Right atrium auricular region (tissue), 2 donors: ENCODE measurements around the gene KLHDC3. TPM values are rescaled to one million over a fixed set of nuclear protein-coding genes. Genes with fewer than 3 reads are reported as not detected.

ENCODE experiments used
- DNase-seq: peaks from one replicate; pipeline ENCODE4 v3.0.0-alpha.2; 2019; ENCODE audit warnings: low spot score
- H3K27ac ChIP-seq, 2 donors: fragments of 200-600 bp; sonication (generic); 1 replicate in 1 of 2; 2 replicates in 1 of 2; pipeline ENCODE4 v1.5.1; 2016 to 2019
- H3K27me3 ChIP-seq, 2 donors: fragments of 200-600 bp; sonication (generic); one replicate each; pipeline versions ENCODE4 v1.5.1 to v1.6.0; 2017 to 2019
- H3K36me3 ChIP-seq: fragments of 200-600 bp; sonication (generic); one replicate; pipeline ENCODE4 v1.5.1; 2016
- H3K4me1 ChIP-seq, 2 donors: fragments of 200-600 bp; sonication (generic); one replicate each; pipeline versions ENCODE4 v1.5.1 to v1.6.0; 2017 to 2019
- H3K4me3 ChIP-seq, 2 donors: fragments of 200-600 bp; sonication (generic); 1 replicate in 1 of 2; 2 replicates in 1 of 2; pipeline ENCODE4 v1.5.1; 2017 to 2019; ENCODE audit warnings: mild to moderate bottlenecking in 1 of 2, moderate library complexity in 1 of 2
- H3K9me3 ChIP-seq, 2 donors: fragments of 200-600 bp; sonication (generic); one replicate each; pipeline ENCODE4 v1.5.1; 2019
- CTCF ChIP-seq, 2 donors: fragments of 200-600 bp; sonication (generic); IDR thresholded peaks; one replicate each; pipeline ENCODE4 v1.5.1; 2019; ENCODE audit warnings: antibody characterized with exemption in 2 of 2
- total RNA-seq, 2 donors: library from RNA; depleted of rRNA; stranded (reverse); fragments of >200 nt; gene quantifications; one replicate each; pipeline ENCODE4 v1.1.0, GENCODE V29; 2016

KLHDC3 gene
- total RNA-seq, 2 donors from 2014 or later = 122 to 153 TPM

DNA sequence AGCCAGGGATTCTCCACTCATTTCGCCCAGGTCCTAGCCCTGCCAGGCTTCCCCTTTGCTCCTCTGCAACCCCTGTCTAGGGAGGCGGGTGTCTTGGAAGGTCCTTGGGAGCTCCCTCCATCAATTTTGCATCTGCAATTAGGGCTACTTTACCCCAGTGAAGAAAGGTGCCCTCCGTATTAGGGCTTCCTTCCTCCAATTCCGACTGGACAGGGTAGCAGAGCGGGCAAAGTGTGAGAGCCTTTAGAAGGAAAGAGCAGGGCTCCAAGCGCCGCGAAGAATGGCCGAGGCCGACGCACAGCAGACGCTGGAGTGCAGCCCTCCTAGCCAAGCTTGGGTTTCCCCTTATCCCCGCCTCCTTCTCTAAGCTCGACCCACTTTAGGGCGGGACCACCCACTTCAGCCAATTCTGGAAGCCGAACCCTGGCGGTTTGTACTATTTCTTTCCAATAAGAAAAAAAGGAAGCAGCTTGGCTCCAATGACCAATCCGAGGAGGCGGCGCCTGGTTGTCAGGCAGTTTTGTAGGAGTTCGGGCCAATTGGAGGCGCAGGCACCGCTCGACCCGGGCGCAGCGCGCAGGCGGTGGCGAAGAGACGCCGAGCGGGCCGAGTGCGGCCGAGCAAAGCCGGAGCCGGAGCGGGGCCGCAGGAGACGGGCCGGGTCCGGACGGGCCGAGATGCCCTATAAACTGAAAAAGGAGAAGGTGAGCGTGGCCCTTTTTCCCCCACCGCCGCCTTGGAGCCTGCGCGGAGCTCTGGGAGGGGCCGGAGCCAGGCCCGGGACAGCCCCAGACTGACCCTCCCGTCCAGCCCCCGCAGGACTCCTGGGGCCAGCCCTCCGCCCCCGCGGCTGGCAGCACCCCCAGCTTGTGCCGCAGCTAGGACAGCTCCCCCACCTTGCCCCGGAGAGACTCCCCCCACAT, 29.8 kb upstream of the KLHDC3 start, which contains the start of gene PPP2R5D:
TSS of gene PPP2R5D (plus strand) at position 570 of the 923 bp plus-strand sequence. CDS start at position 678, 108 bp downstream.
- Histone ChIP-seq H3K4me1 (peaks cover 0 to 58% of the 10 kb centered on the region in 2 donors), H3K36me3 (peaks cover under 1% of the 10 kb centered on the region), H3K4me3 (peak within 1 kb of the TSS; percentile 67 to 95), H3K27me3 (no peaks in the 10 kb centered on the region), H3K9me3 (no peaks in the 10 kb centered on the region), H3K27ac (peak within 1 kb of the TSS; percentile 78 to 87)
- TF ChIP-seq CTCF (IDR thresholded peaks at IDR 0.05) = no peak
- DNase-seq = peak; percentile 99

DNA sequence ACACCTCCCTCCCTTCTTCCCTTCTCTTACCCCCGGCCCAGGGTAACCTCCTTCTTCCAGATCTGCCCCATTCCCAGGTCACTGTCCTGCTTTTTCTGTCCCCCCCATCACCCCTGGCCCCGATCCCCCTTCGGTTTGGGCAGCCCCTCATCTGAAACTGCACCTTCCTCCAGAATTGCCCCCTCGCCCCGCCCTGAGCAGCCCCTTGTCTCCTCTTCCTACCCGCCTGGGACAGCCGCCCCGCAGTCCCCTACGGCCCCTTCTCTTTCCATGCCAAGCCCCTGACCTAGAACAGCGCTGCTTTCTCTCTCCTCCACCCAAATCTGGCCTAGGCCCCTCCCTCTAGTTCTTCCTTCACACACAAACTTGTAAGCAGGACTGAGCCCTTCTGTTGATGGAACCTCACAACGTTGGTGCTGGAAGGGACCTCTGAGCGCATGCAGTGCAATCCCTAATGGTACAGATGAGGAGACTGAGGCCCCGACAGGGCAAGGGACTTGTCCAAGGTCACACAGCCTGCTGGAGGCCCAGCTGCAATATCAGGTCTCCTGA, 29.0 kb upstream of the KLHDC3 start:
- no peak for DNase-seq
- TF ChIP-seq CTCF (IDR thresholded peaks at IDR 0.05) = no peak
- H3K27me3 ChIP-seq = no peaks in the 10 kb centered on the region
- H3K9me3 ChIP-seq = no peaks in the 10 kb centered on the region
- peaks cover 0 to 52% of the 10 kb centered on the region in 2 donors for H3K4me1 ChIP-seq
- H3K36me3 ChIP-seq = peaks cover 8% of the 10 kb centered on the region
- peak overlapping the region; percentile 67 to 95 for H3K4me3 ChIP-seq
- peak overlapping the region; percentile 78 to 87 for H3K27ac ChIP-seq

- no peak for DNase-seq
- Histone ChIP-seq H3K27me3 (no peaks in the 10 kb centered on the region), H3K27ac (no peak overlapping the region), H3K36me3 (peaks cover 13% of the 10 kb centered on the region), H3K4me1 (peaks cover 0 to 49% of the 10 kb centered on the region in 2 donors), H3K4me3 (no peak overlapping the region), H3K9me3 (no peaks in the 10 kb centered on the region)
- TF ChIP-seq CTCF (IDR thresholded peaks at IDR 0.05) = no peak
Observed at GRCh38 chr6:42987533-42988451, 26.3 kb upstream of the KLHDC3 start.

- Histone ChIP-seq H3K36me3 (peaks cover 13% of the 10 kb centered on the region), H3K4me3 (no peak overlapping the region), H3K27ac (no peak overlapping the region), H3K4me1 (peaks cover 0 to 45% of the 10 kb centered on the region in 2 donors), H3K27me3 (no peaks in the 10 kb centered on the region), H3K9me3 (no peaks in the 10 kb centered on the region)
- no peak for DNase-seq
- TF ChIP-seq CTCF (IDR thresholded peaks at IDR 0.05) = no peak
Observed at GRCh38 chr6:42988486-42989020, 25.5 kb upstream of the KLHDC3 start.

GRCh38 chr6:42989923-42990322, 24.1 kb upstream of the KLHDC3 start:
- H3K9me3 ChIP-seq = no peaks in the 10 kb centered on the region
- H3K36me3 ChIP-seq = peaks cover 13% of the 10 kb centered on the region
- no peak for TF ChIP-seq CTCF (IDR thresholded peaks at IDR 0.05)
- no peak overlapping the region for H3K4me3 ChIP-seq
- H3K27me3 ChIP-seq = no peaks in the 10 kb centered on the region
- peaks cover 0 to 39% of the 10 kb centered on the region in 2 donors for H3K4me1 ChIP-seq
- DNase-seq = no peak
- H3K27ac ChIP-seq = no peak overlapping the region
